Activated CD8-positive, alpha-beta T cell treated with anti-CD3 and anti-CD28 coated beads for 36 hours (primary cell): ENCODE data around the gene CXCL14. TPM values are rescaled to one million over a fixed set of nuclear protein-coding genes. Genes with fewer than 3 reads are reported as not detected.

Experiments used
- ATAC-seq: fragments of 200-7000 bp; cut with Tn5 transposase; one replicate; pipeline ENCODE4 v1.10.0; 2021; ENCODE audit warnings: mild to moderate bottlenecking, moderate library complexity
- CTCF ChIA-PET: fragments of 350-600 bp; sonication (Branson Sonifier 250); formaldehyde crosslinking; loops from one replicate; lab custom pipeline; 2021; ENCODE audit warnings: antibody characterized with exemption; lab: Charles Lee
- POLR2A ChIA-PET: fragments of 350-600 bp; sonication (Branson Sonifier 250); formaldehyde crosslinking; loops from one replicate; lab custom pipeline; 2021; ENCODE audit warnings: antibody characterized with exemption; lab: Charles Lee
- DNase-seq: peaks from one replicate; pipeline ENCODE4 v3.0.0-alpha.2; 2020
- H3K27ac Mint-ChIP-seq: one replicate; pipeline ENCODE4 v1.8.0; 2021; ENCODE audit warnings: mild to moderate bottlenecking, mixed read lengths
- H3K27me3 Mint-ChIP-seq: one replicate; pipeline ENCODE4 v1.8.0; 2021; ENCODE audit warnings: mixed read lengths
- H3K36me3 Mint-ChIP-seq: one replicate; pipeline ENCODE4 v1.8.0; 2021; ENCODE audit warnings: low read depth, mixed read lengths
- H3K4me1 Mint-ChIP-seq: one replicate; pipeline ENCODE4 v1.8.0; 2021; ENCODE audit warnings: low read depth, mixed read lengths
- H3K4me3 Mint-ChIP-seq: one replicate; pipeline ENCODE4 v1.8.0; 2021; ENCODE audit warnings: mild to moderate bottlenecking, moderate library complexity, mixed read lengths
- H3K9me3 Mint-ChIP-seq: one replicate; pipeline ENCODE4 v1.8.0; 2021; ENCODE audit warnings: mixed read lengths
- CTCF ChIP-seq: fragments of 200-600 bp; IDR thresholded peaks from one replicate; pipeline ENCODE4 v1.8.0; 2022; ENCODE audit warnings: antibody characterized with exemption, mild to moderate bottlenecking
- intact Hi-C: fragments of 100-400 bp; cut with micrococcal nuclease; formaldehyde crosslinking; loops from one replicate; pipeline ENCODE4 v1.10.0; 2022
- total RNA-seq, 2 experiments: library from RNA; stranded (reverse); gene quantifications; one replicate each; pipeline ENCODE4 v1.2.3, GENCODE V29; 2021

The CXCL14 gene
- total RNA-seq, 2 experiments from 2014 or later, result not detected

GRCh38 chr5:135596788-135597187 is 18.0 kb upstream of the CXCL14 start:
- ChIA-PET POLR2A (no interaction called here), CTCF (interaction anchor here (1.2 kb wide), 1 partner anchor 16 kb away, joined by 3 read pairs; no protein-coding TSS in a partner anchor)
- H3K36me3 Mint-ChIP-seq, result no peaks in the 10 kb centered on the region

GRCh38 chr5:135596157-135596763 is 17.5 kb upstream of the CXCL14 start:
- H3K9me3 Mint-ChIP-seq, result no peaks in the 10 kb centered on the region
- CTCF ChIA-PET, result interaction anchor here (1.2 kb wide), 1 partner anchor 16 kb away, joined by 3 read pairs; no protein-coding TSS in a partner anchor
- H3K4me1 Mint-ChIP-seq, result no peaks in the 10 kb centered on the region

More at GRCh38 chr5:135596788-135597187, 18.0 kb upstream of the CXCL14 start:
- no peak for ATAC-seq
- Mint-ChIP-seq H3K9me3 (no peaks in the 10 kb centered on the region), H3K27ac (no peak overlapping the region), H3K4me1 (no peaks in the 10 kb centered on the region), H3K27me3 (peaks cover 3% of the 10 kb centered on the region), H3K4me3 (no peak overlapping the region)
- intact Hi-C loops, result no loop called here
- no peak for TF ChIP-seq CTCF
- DNase-seq, result no peak

GRCh38 chr5:135594416-135594960 is 15.7 kb upstream of the CXCL14 start:
- Mint-ChIP-seq H3K9me3 (no peaks in the 10 kb centered on the region), H3K27me3 (peaks cover 3% of the 10 kb centered on the region), H3K27ac (no peak overlapping the region), H3K4me3 (no peak overlapping the region), H3K36me3 (no peaks in the 10 kb centered on the region), H3K4me1 (no peaks in the 10 kb centered on the region)
- TF ChIP-seq CTCF, result no peak
- DNase-seq, result no peak
- POLR2A ChIA-PET, result no interaction called here
- ATAC-seq, result no peak
- intact Hi-C loops, result no loop called here
- CTCF ChIA-PET, result interaction anchor here (1.0 to 1.8 kb wide), 3 partner anchors 28 to 43 kb away, joined by 3 to 7 read pairs (median 4); no protein-coding TSS in a partner anchor

More at GRCh38 chr5:135596157-135596763, 17.5 kb upstream of the CXCL14 start:
- Mint-ChIP-seq H3K36me3 (no peaks in the 10 kb centered on the region), H3K27me3 (peaks cover 3% of the 10 kb centered on the region), H3K4me3 (no peak overlapping the region), H3K27ac (no peak overlapping the region)
- ATAC-seq (no peak), DNase-seq (no peak)
- POLR2A ChIA-PET, result no interaction called here
- TF ChIP-seq CTCF, result no peak
- intact Hi-C loops, result no loop called here

GRCh38 chr5:135593886-135594285 is 15.1 kb upstream of the CXCL14 start:
- Mint-ChIP-seq H3K27me3 (peaks cover 3% of the 10 kb centered on the region), H3K27ac (no peak overlapping the region), H3K4me1 (no peaks in the 10 kb centered on the region), H3K9me3 (no peaks in the 10 kb centered on the region), H3K36me3 (no peaks in the 10 kb centered on the region), H3K4me3 (no peak overlapping the region)
- ATAC-seq, result no peak
- intact Hi-C loops, result no loop called here
- DNase-seq, result no peak
- ChIA-PET CTCF (interaction anchor here (1.0 to 1.8 kb wide), 3 partner anchors 28 to 42 kb away, joined by 3 to 7 read pairs (median 4); no protein-coding TSS in a partner anchor), POLR2A (no interaction called here)
- no peak for TF ChIP-seq CTCF

- ChIA-PET CTCF (interaction anchor here (1.5 to 1.6 kb wide), 2 partner anchors 27 to 33 kb away, joined by 4 to 5 read pairs; no protein-coding TSS in a partner anchor), POLR2A (no interaction called here)
- H3K27ac Mint-ChIP-seq, result no peak overlapping the region
- H3K9me3 Mint-ChIP-seq, result no peaks in the 10 kb centered on the region
- no peak overlapping the region for H3K4me3 Mint-ChIP-seq
- no peaks in the 10 kb centered on the region for H3K36me3 Mint-ChIP-seq
- DNase-seq (no peak), ATAC-seq (no peak)
- H3K27me3 Mint-ChIP-seq, result peaks cover 3% of the 10 kb centered on the region
- no peak for TF ChIP-seq CTCF
- no peaks in the 10 kb centered on the region for H3K4me1 Mint-ChIP-seq
- intact Hi-C loops, result no loop called here
Measured at GRCh38 chr5:135593141-135593540, 14.3 kb upstream of the CXCL14 start.
